ENCODE data around the gene PPFIA3.
A peak's percentile ranks its signal among the peaks of the same experiment; 100 is the strongest.
"Not testable (repeated sequence)": the region's sequence is repeated elsewhere in the genome, so short reads cannot be mapped to it uniquely, and the experiment has no call there.

PPFIA3 gene

GRCh38 chr19:49073514-49074378 is 45.6 kb upstream of the PPFIA3 start:
- Histone ChIP-seq H4K20me1 (ENCODE audit: insufficient read depth, low read length) (no peaks in the 10 kb centered on the region), H3K9me3 (ENCODE audit: low read length) (no peaks in the 10 kb centered on the region), H3K27ac (ENCODE audit: low read depth, low read length, poor library complexity, severe bottlenecking) (no peak overlapping the region), H3K4me3 (ENCODE audit: low read depth, low read length, poor library complexity, severe bottlenecking) (no peak overlapping the region), H3K36me3 (ENCODE audit: insufficient read depth, low read length) (no peaks in the 10 kb centered on the region), H2AFZ (ENCODE audit: low read length) (no peak overlapping the region), H3F3A (ENCODE audit: insufficient read depth, low read length) (no peaks in the 10 kb centered on the region), H3K79me2 (ENCODE audit: insufficient read depth, low read length) (no peaks in the 10 kb centered on the region), H3K9me2 (ENCODE audit: low read depth, low read length) (no peaks in the 10 kb centered on the region), H3K4me2 (ENCODE audit: low read length) (no peak overlapping the region), H3K9ac (ENCODE audit: low read length) (no peak overlapping the region), H3K4me1 (ENCODE audit: insufficient read depth, low read length, severe bottlenecking) (no peaks in the 10 kb centered on the region), H3K27me3 (ENCODE audit: insufficient read depth, low read length) (peaks cover 6% of the 10 kb centered on the region)
- TF ChIP-seq EZH2 (IDR thresholded peaks at IDR 0.05; ENCODE audit: borderline replicate concordance, low read length) (no peak), CTCF (IDR thresholded peaks at IDR 0.05; ENCODE audit: low read length) (peak; percentile 32)

GRCh38 chr19:49074869-49075268 is 44.5 kb upstream of the PPFIA3 start:
- not testable (repeated sequence) for H3K27ac ChIP-seq (ENCODE audit: low read depth, low read length, poor library complexity, severe bottlenecking); H3K9me2 ChIP-seq (ENCODE audit: low read depth, low read length); H2AFZ ChIP-seq (ENCODE audit: low read length); H3K4me2 ChIP-seq (ENCODE audit: low read length); H3K9ac ChIP-seq (ENCODE audit: low read length); H3K4me1 ChIP-seq (ENCODE audit: insufficient read depth, low read length, severe bottlenecking); H4K20me1 ChIP-seq (ENCODE audit: insufficient read depth, low read length); H3K27me3 ChIP-seq (ENCODE audit: insufficient read depth, low read length); H3F3A ChIP-seq (ENCODE audit: insufficient read depth, low read length); H3K36me3 ChIP-seq (ENCODE audit: insufficient read depth, low read length); H3K79me2 ChIP-seq (ENCODE audit: insufficient read depth, low read length); H3K4me3 ChIP-seq (ENCODE audit: low read depth, low read length, poor library complexity, severe bottlenecking); H3K9me3 ChIP-seq (ENCODE audit: low read length)
- peak; percentile 34 for TF ChIP-seq CTCF (IDR thresholded peaks at IDR 0.05; ENCODE audit: low read length)

- Histone ChIP-seq H3K79me2 (ENCODE audit: insufficient read depth, low read length) (no peaks in the 10 kb centered on the region), H3K4me2 (ENCODE audit: low read length) (no peak overlapping the region), H2AFZ (ENCODE audit: low read length) (no peak overlapping the region), H3K9ac (ENCODE audit: low read length) (no peak overlapping the region), H3K27ac (ENCODE audit: low read depth, low read length, poor library complexity, severe bottlenecking) (no peak overlapping the region), H3K9me2 (ENCODE audit: low read depth, low read length) (no peaks in the 10 kb centered on the region), H3F3A (ENCODE audit: insufficient read depth, low read length) (no peaks in the 10 kb centered on the region), H3K36me3 (ENCODE audit: insufficient read depth, low read length) (no peaks in the 10 kb centered on the region), H3K27me3 (ENCODE audit: insufficient read depth, low read length) (peaks cover 3% of the 10 kb centered on the region; the same call in 1 of the 2 replicates), H3K4me1 (ENCODE audit: insufficient read depth, low read length, severe bottlenecking) (peaks cover 5% of the 10 kb centered on the region), H3K4me3 (ENCODE audit: low read depth, low read length, poor library complexity, severe bottlenecking) (no peak overlapping the region), H3K9me3 (ENCODE audit: low read length) (no peaks in the 10 kb centered on the region), H4K20me1 (ENCODE audit: insufficient read depth, low read length) (no peaks in the 10 kb centered on the region)
- TF ChIP-seq CTCF (IDR thresholded peaks at IDR 0.05; ENCODE audit: low read length) (no peak), EZH2 (IDR thresholded peaks at IDR 0.05; ENCODE audit: borderline replicate concordance, low read length) (no peak)
Observed at GRCh38 chr19:49080392-49080791, 39.0 kb upstream of the PPFIA3 start.
